Measurements from ENCODE around the gene EVI2A. TPM values are rescaled to one million over a fixed set of nuclear protein-coding genes. Genes with fewer than 3 reads are reported as not detected.

Gene EVI2A
- total and polyA plus RNA-seq, 10 of the 15 experiments (the other 5 are each of a cell fraction or from before 2014, with no cell fraction given) = 4.6 to 78.3 (median 25.7) TPM

DNA sequence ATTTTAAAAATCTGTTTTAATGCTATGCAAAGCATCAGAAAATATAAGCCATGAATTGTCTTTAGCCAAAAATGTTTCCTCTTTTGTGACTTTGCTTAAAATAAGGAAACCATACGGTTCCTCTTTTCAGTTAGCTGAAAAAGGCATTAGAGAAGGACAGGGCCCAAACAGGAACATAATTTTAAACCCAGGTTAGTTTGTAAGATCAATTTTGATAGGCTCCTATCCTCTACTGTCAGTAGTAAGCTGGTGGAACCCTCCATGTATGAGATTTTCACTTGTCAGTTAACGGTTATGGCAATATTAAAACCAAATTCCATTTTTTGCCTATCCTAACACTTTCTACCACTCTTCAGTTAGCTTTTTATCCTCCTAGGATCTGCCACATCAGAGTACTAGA, 11.9 kb downstream of the EVI2A start:
- FAIRE-seq (peak; percentile 81), DNase-seq (ENCODE audit: low read depth, low spot score) (peak; percentile 65), ATAC-seq (peak; percentile 60)
- Histone ChIP-seq H3K4me1 (ENCODE audit: control insufficient read depth, insufficient read depth, low read length) (peaks cover 19% of the 10 kb centered on the region), H3K79me2 (ENCODE audit: control insufficient read depth, insufficient read depth, low read length) (peaks cover 90% of the 10 kb centered on the region), H3K36me3 (ENCODE audit: control insufficient read depth in 2 of 2, insufficient read depth in 2 of 2, low read length in 1 of 2) (peaks cover 4 to 20% of the 10 kb centered on the region in 2 experiments; a peak in 3 of 4 replicates), H3K9me3 (replicated peaks; ENCODE audit: control insufficient read depth, insufficient read depth, low read length) (peaks cover 3% of the 10 kb centered on the region), H3K27ac (ENCODE audit: control insufficient read depth, insufficient read depth) (peak overlapping the region; percentile 95), H3K4me3 (peak overlapping the region; percentile 69), H3K9ac (ENCODE audit: control insufficient read depth, insufficient read depth, low read length) (peak overlapping the region; percentile 93), H4K20me1 (ENCODE audit: control insufficient read depth, insufficient read depth) (no peaks in the 10 kb centered on the region), H2AFZ (ENCODE audit: control insufficient read depth, low read depth, low read length) (no peak overlapping the region), H3K4me2 (ENCODE audit: control insufficient read depth, insufficient read depth) (peak overlapping the region; percentile 97), H3K27me3 (replicated peaks in 1 of 2; ENCODE audit: control insufficient read depth in 2 of 2, insufficient read depth in 2 of 2, low read length in 1 of 2) (no peaks in the 10 kb centered on the region)
- 0% methylated on average over 2 of the region's 2 CpGs for WGBS (ENCODE audit: insufficient coverage, insufficient replicate concordance, low lambda C conversion rate, missing lambda C conversion rate)
- SMC1A ChIA-PET (ENCODE audit: uncharacterized antibody, unreplicated experiment) = interaction anchor here (0.8 to 8.0 kb wide), 4 partner anchors 11 to 61 kb away, joined by 4 to 101 read pairs (median 48); partner anchors contain the start of gene EVI2A
- POLR2A ChIA-PET = interaction anchor here (1.5 to 2.8 kb wide), 3 partner anchors 10 to 183 kb away, joined by 5 to 30 read pairs (median 6); no protein-coding TSS in a partner anchor
- intact Hi-C loops (cut with micrococcal nuclease; ENCODE audit: unreplicated experiment) (loop anchor here (1.0 to 2.0 kb wide), 2 partner anchors 59 to 63 kb away; no protein-coding TSS in a partner anchor), in situ Hi-C loops (cut with MboI) (no loop called here)
- no TSS peak for BruUV-seq (replicated peaks)
- CTCF ChIA-PET = interaction anchor here (1.0 to 2.7 kb wide), 3 partner anchors 11 to 45 kb away, joined by 4 to 21 read pairs (median 6); partner anchors contain the start of gene EVI2A
- RAD21 ChIA-PET (ENCODE audit: unreplicated experiment) = interaction anchor here (1.0 to 3.9 kb wide), 4 partner anchors 10 to 178 kb away, joined by 3 to 39 read pairs (median 21); no protein-coding TSS in a partner anchor
- TF ChIP-seq PKNOX1 (IDR thresholded peaks at IDR 0.05) (peak; percentile 34; the same call in 1 of the 2 replicates), SPI1 (IDR thresholded peaks at IDR 0.05; ENCODE audit: borderline replicate concordance, insufficient read depth, low read depth, low read length) (peak; percentile 93), BCL11A (IDR thresholded peaks at IDR 0.05; ENCODE audit: low read depth, low read length) (0 out of 2 replicates have a peak, but pooled peaks have one; percentile 3), ZNF274 (IDR thresholded peaks at IDR 0.05; ENCODE audit: insufficient read depth, insufficient read length) (no peak), ZNF687 (IDR thresholded peaks at IDR 0.05) (peak; percentile 36; the same call in 1 of the 2 replicates), RUNX3 (IDR thresholded peaks at IDR 0.05; ENCODE audit: low read length) (0 out of 2 replicates have a peak, but pooled peaks have one; percentile 27), CREB1 (IDR thresholded peaks at IDR 0.05; ENCODE audit: low read depth) (0 out of 2 replicates have a peak, but pooled peaks have one; percentile 9), NFYB (IDR thresholded peaks at IDR 0.05; ENCODE audit: insufficient read depth, low read depth, low read length) (peak; percentile 70), SIN3A (IDR thresholded peaks at IDR 0.05; ENCODE audit: low read depth, low read length) (peak; percentile 40; the same call in 1 of the 2 replicates), SREBF1 (IDR thresholded peaks at IDR 0.05; ENCODE audit: low read length) (no peak), HSF1 (IDR thresholded peaks at IDR 0.05; ENCODE audit: low read depth, low read length) (0 out of 2 replicates have a peak, but pooled peaks have one; percentile 30)
- TF ChIP-seq, protein P1, sequence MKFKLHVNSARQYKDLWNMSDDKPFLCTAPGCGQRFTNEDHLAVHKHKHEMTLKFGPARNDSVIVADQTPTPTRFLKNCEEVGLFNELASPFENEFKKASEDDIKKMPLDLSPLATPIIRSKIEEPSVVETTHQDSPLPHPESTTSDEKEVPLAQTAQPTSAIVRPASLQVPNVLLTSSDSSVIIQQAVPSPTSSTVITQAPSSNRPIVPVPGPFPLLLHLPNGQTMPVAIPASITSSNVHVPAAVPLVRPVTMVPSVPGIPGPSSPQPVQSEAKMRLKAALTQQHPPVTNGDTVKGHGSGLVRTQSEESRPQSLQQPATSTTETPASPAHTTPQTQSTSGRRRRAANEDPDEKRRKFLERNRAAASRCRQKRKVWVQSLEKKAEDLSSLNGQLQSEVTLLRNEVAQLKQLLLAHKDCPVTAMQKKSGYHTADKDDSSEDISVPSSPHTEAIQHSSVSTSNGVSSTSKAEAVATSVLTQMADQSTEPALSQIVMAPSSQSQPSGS (IDR thresholded peaks at IDR 0.05; ENCODE audit: low read length) = no peak
- TF ChIP-seq, protein P2, sequence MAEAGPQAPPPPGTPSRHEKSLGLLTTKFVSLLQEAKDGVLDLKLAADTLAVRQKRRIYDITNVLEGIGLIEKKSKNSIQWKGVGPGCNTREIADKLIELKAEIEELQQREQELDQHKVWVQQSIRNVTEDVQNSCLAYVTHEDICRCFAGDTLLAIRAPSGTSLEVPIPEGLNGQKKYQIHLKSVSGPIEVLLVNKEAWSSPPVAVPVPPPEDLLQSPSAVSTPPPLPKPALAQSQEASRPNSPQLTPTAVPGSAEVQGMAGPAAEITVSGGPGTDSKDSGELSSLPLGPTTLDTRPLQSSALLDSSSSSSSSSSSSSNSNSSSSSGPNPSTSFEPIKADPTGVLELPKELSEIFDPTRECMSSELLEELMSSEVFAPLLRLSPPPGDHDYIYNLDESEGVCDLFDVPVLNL (IDR thresholded peaks at IDR 0.05; ENCODE audit: low read depth, low read length) = no peak

Data from GM12878 (cell line).